IPS DF 4.7 (cell line): ENCODE measurements around the gene SH2B2.
"Not testable (repeated sequence)": the region's sequence is repeated elsewhere in the genome, so short reads cannot be mapped to it uniquely, and the experiment has no call there.

Source experiments
- DNase-seq: peaks from one replicate; pipeline ENCODE4 v3.0.0-alpha.2; 2013; ENCODE audit warnings: low spot score; ENCODE audit errors: extremely low read depth

The SH2B2 gene

GRCh38 chr7:102285540-102286236, 980 bp upstream of the SH2B2 start:
- DNase-seq, result no peak

- no peak for DNase-seq
Measured at GRCh38 chr7:102287111-102287980, 678 bp downstream of the SH2B2 start.

GRCh38 chr7:102287981-102288278, 1.3 kb downstream of the SH2B2 start:
- no peak for DNase-seq

- no peak for DNase-seq
Measured at GRCh38 chr7:102288285-102288930, 1.7 kb downstream of the SH2B2 start.

GRCh38 chr7:102289057-102289456, 2.4 kb downstream of the SH2B2 start:
- DNase-seq, result no peak

GRCh38 chr7:102291056-102291915, 4.6 kb downstream of the SH2B2 start:
- no peak for DNase-seq

- no peak for DNase-seq
Measured at GRCh38 chr7:102291916-102292267, 5.2 kb downstream of the SH2B2 start.

- DNase-seq, result no peak
Measured at GRCh38 chr7:102292813-102293798, 6.4 kb downstream of the SH2B2 start.

GRCh38 chr7:102294589-102294988, 7.9 kb downstream of the SH2B2 start:
- no peak for DNase-seq

GRCh38 chr7:102295346-102296178, 8.9 kb downstream of the SH2B2 start:
- DNase-seq, result no peak

- no peak for DNase-seq
Measured at GRCh38 chr7:102296179-102296438, 9.4 kb downstream of the SH2B2 start.

GRCh38 chr7:102296514-102296913, 9.8 kb downstream of the SH2B2 start:
- DNase-seq, result no peak

- no peak for DNase-seq
Measured at GRCh38 chr7:102297487-102298218, 11.0 kb downstream of the SH2B2 start.

- no peak for DNase-seq
Measured at GRCh38 chr7:102300643-102301221, 14.1 kb downstream of the SH2B2 start.

- not testable (repeated sequence) for DNase-seq
Measured at GRCh38 chr7:102301367-102301766, 14.7 kb downstream of the SH2B2 start.

- no peak for DNase-seq
Measured at GRCh38 chr7:102302025-102302424, 15.4 kb downstream of the SH2B2 start.

- no peak for DNase-seq
Measured at GRCh38 chr7:102303669-102304422, 17.2 kb downstream of the SH2B2 start.

- no peak for DNase-seq
Measured at GRCh38 chr7:102304668-102305067, 18.0 kb downstream of the SH2B2 start.
